HCT116 (cell line): ENCODE results near the gene COL26A1. TPM values are rescaled to one million over a fixed set of nuclear protein-coding genes. Genes with fewer than 3 reads are reported as not detected.

Experiments
- ATAC-seq: fragments of 200-7000 bp; cut with Tn5 transposase; 2 replicates; pipeline ENCODE4 v1.9.1; 2020; ENCODE audit warnings: mild to moderate bottlenecking, moderate library complexity
- BruUV-seq: library from RNA; stranded (reverse); fragments of 400-500 nt; replicated peaks from 2 replicates; lab custom pipeline; 2021; lab: Mats Ljungman, UMichigan
- CTCF ChIA-PET: fragments of 300-600 bp; sonication (Branson Sonifier 250); formaldehyde crosslinking; loops from one replicate; lab custom pipeline; 2021; ENCODE audit warnings: antibody characterized with exemption; lab: Charles Lee
- POLR2A ChIA-PET: fragments of 300-600, 350-600 bp; sonication (Branson Sonifier 250); formaldehyde crosslinking; loops from one replicate; lab custom pipeline; 2021; ENCODE audit warnings: antibody characterized with exemption; lab: Charles Lee
- RAD21 ChIA-PET, 2 experiments: fragments of 300-600 bp; sonication (Branson Sonifier 250); formaldehyde crosslinking; loops; one replicate each; lab custom pipeline; 2023; ENCODE audit warnings: low total read pairs in 2 of 2; ENCODE audit not compliant: uncharacterized antibody in 2 of 2, unreplicated experiment in 2 of 2, low non-redundant PET in 1 of 2; lab: Charles Lee
- DNase-seq: peaks from one replicate; pipeline ENCODE4 v3.0.0-alpha.2; 2010; ENCODE audit warnings: low read depth, low spot score
- H2AFZ ChIP-seq: fragments of 200-600 bp; shearing (Covaris generic), sonication (generic); 2 replicates; pipeline ENCODE4 v1.6.1; 2017; ENCODE audit warnings: low read depth, mixed run types, mixed read lengths, antibody characterized with exemption, low read length; ENCODE audit not compliant: poor library complexity, severe bottlenecking
- H3K27ac ChIP-seq: 2 replicates; pipeline ENCODE4 v1.5.1; 2012; ENCODE audit warnings: low read depth, low read length
- H3K27me3 ChIP-seq: fragments of 200-600 bp; sonication (generic); 2 replicates; pipeline ENCODE4 v1.6.1; 2016; ENCODE audit warnings: mixed run types, low read length, mixed read lengths; ENCODE audit not compliant: insufficient read depth
- H3K36me3 ChIP-seq, 2 experiments: fragments of 200-500 bp in 1 of 2; fragments of 200-600 bp in 1 of 2; sonication (Bioruptor generic) in 1 of 2; sonication (generic) in 1 of 2; 2 replicates each; pipeline versions ENCODE4 v1.5.1 to v1.6.1; 2014 to 2016; ENCODE audit warnings: low read length in 2 of 2, inconsistent platforms in 1 of 2, mixed read lengths in 1 of 2, mixed run types in 1 of 2; ENCODE audit not compliant: insufficient read depth in 2 of 2, control insufficient read depth in 1 of 2
- H3K4me1 ChIP-seq, 2 experiments: fragments of 200-600 bp in 1 of 2; sonication (generic) in 1 of 2; 2 replicates each; pipeline versions ENCODE4 v1.5.1 to v1.6.1; 2012 to 2017; ENCODE audit warnings: low read length in 2 of 2, inconsistent platforms in 1 of 2, mild to moderate bottlenecking in 1 of 2, mixed read lengths in 1 of 2, mixed run types in 1 of 2, moderate library complexity in 1 of 2; ENCODE audit not compliant: insufficient read depth in 2 of 2, control insufficient read depth in 1 of 2
- H3K4me2 ChIP-seq: fragments of 200-600 bp; sonication (generic); 2 replicates; pipeline ENCODE4 v1.6.1; 2017; ENCODE audit warnings: mixed run types, low read length, mixed read lengths
- H3K4me3 ChIP-seq, 2 experiments: fragments of 200-600 bp in 1 of 2; sonication (generic) in 1 of 2; replicated peaks in 1 of 2; 2 replicates each; pipeline ENCODE4 v1.5.1; 2011 to 2016; ENCODE audit warnings: low read length in 2 of 2, control low read depth in 1 of 2, low read depth in 1 of 2, mild to moderate bottlenecking in 1 of 2, mixed read lengths in 1 of 2, mixed run types in 1 of 2
- H3K79me2 ChIP-seq: fragments of 200-600 bp; sonication (generic); 2 replicates; pipeline ENCODE4 v1.6.1; 2017; ENCODE audit warnings: mild to moderate bottlenecking, mixed run types, low read length, moderate library complexity, mixed read lengths; ENCODE audit not compliant: insufficient read depth
- H3K9ac ChIP-seq: fragments of 200-600 bp; sonication (generic); 2 replicates; pipeline ENCODE4 v1.6.1; 2016; ENCODE audit warnings: low read length, mixed read lengths
- H3K9me2 ChIP-seq: fragments of 200-600 bp; sonication (generic), shearing (Covaris generic); 2 replicates; pipeline ENCODE4 v1.6.1; 2017; ENCODE audit warnings: mixed run types, mild to moderate bottlenecking, moderate library complexity; ENCODE audit not compliant: insufficient read depth
- H3K9me3 ChIP-seq, 2 experiments: fragments of 200-500 bp in 1 of 2; fragments of 200-600 bp in 1 of 2; sonication (Bioruptor generic) in 1 of 2; sonication (generic) in 1 of 2; 2 replicates each; pipeline ENCODE4 v1.6.1; 2014 to 2017; ENCODE audit warnings: low read length in 2 of 2, mixed read lengths in 2 of 2, inconsistent platforms in 1 of 2, low read depth in 1 of 2, mild to moderate bottlenecking in 1 of 2, mixed run types in 1 of 2, moderate library complexity in 1 of 2; ENCODE audit not compliant: control insufficient read depth in 1 of 2, insufficient read depth in 1 of 2
- H4K20me1 ChIP-seq: fragments of 200-600 bp; sonication (generic), shearing (Covaris generic); 2 replicates; pipeline ENCODE4 v1.6.1; 2017; ENCODE audit warnings: mixed run types, mild to moderate bottlenecking, moderate library complexity; ENCODE audit not compliant: insufficient read depth
- CBX3 ChIP-seq: IDR thresholded peaks from 2 replicates; pipeline ENCODE4 v1.6.1; 2012; ENCODE audit warnings: low read depth
- EZH2 ChIP-seq: fragments of 200-600 bp; sonication (generic); IDR thresholded peaks from 2 replicates; pipeline ENCODE4 v1.6.1; 2017; ENCODE audit warnings: antibody characterized with exemption, mixed run types
- EZH2phosphoT487 ChIP-seq: fragments of 200-600 bp; IDR thresholded peaks from 2 replicates; pipeline ENCODE4 v1.6.1; 2018; ENCODE audit warnings: antibody characterized with exemption, borderline replicate concordance
- POLR2A ChIP-seq: IDR thresholded peaks from 2 replicates; pipeline ENCODE4 v1.7.0; 2011; ENCODE audit warnings: borderline replicate concordance; ENCODE audit not compliant: insufficient read depth, insufficient read length; ENCODE audit errors: extremely low read depth
- SIN3A ChIP-seq: IDR thresholded peaks from 2 replicates; pipeline ENCODE4 v1.6.1; 2012; ENCODE audit warnings: low read depth
- ZNF274 ChIP-seq: fragments of 200-500 bp; sonication (Bioruptor generic); IDR thresholded peaks from 2 replicates; pipeline ENCODE4 v1.6.1; 2014; ENCODE audit warnings: mild to moderate bottlenecking, low read depth, low read length, inconsistent platforms
- intact Hi-C: fragments of 100-400 bp; cut with micrococcal nuclease; formaldehyde crosslinking; loops from 2 replicates; pipeline ENCODE4 v1.10.0; 2022
- total RNA-seq: library from RNA; stranded (reverse); gene quantifications from one replicate; pipeline ENCODE4 v1.2.1, GENCODE V29; 2021; ENCODE audit not compliant: unreplicated experiment
- TF ChIP-seq, protein P1 (sequence below): IDR thresholded peaks from 2 replicates; pipeline ENCODE4 v1.6.1; 2012; ENCODE audit warnings: low read depth
- TF ChIP-seq, protein P2 (sequence below): IDR thresholded peaks from 2 replicates; pipeline ENCODE4 v1.6.1; 2012
- TF ChIP-seq, protein P3 (sequence below): IDR thresholded peaks from 2 replicates; pipeline ENCODE4 v1.6.1; 2012

COL26A1 gene
- total RNA-seq, 1 experiment from 2014 or later = 0.27 TPM

DNA sequence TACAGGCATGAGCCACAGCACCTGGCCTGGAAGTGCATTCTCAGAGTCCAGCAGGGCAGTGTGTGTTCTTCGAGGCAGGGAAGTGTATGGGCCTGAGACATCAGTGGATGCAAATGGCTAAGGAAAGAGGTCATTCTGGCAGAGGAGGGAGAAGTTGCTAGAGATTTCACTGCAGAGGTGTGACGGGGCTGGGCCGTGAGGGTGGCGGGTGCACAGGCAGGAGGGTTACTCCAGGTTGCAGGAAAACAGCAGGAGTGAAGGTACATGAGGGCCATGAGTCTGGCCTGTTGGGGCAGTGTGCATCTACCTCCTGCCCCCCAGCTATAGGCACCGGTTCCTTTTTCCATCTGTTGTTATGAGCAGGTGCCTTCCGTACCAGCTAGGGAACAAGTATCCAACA is 29.3 kb downstream of the COL26A1 start (continued):
- no peak for TF ChIP-seq SIN3A
- no peak for TF ChIP-seq ZNF274
- TF ChIP-seq, all 23 proteins: peak for 0

DNA sequence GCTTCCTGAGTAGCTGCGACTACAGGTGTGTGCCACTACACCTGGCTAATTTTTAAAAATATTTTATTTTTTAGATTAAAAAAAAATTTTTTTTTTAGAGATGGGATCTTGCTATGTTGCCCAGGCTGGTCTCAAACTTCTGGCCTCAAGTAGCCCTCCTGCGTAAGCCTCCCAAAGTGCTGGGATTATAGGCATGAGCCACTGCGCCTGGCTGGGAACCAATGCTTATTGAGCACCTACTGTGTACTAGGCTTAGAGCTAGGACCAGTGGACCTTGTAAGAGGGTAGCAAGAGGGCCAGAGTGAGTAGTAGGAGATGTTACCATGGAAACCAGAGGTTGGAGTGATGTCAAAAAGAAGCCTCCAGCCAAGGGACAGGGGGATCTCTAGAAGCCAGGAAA is 31.2 kb downstream of the COL26A1 start:
- H3K4me3 ChIP-seq = no peak overlapping the region
- no peak for TF ChIP-seq CBX3
- no peaks in the 10 kb centered on the region; a peak in 1 of 4 replicates for H3K4me1 ChIP-seq
- no peak overlapping the region for H3K4me2 ChIP-seq
- no peaks in the 10 kb centered on the region for H3K36me3 ChIP-seq
- H3K27ac ChIP-seq = no peak overlapping the region
- H3K79me2 ChIP-seq = no peaks in the 10 kb centered on the region
- no peaks in the 10 kb centered on the region for H3K9me2 ChIP-seq
- intact Hi-C loops = no loop called here
- ATAC-seq (no peak), DNase-seq (no peak)
- BruUV-seq = no TSS peak
- ChIA-PET CTCF (no interaction called here), POLR2A (no interaction called here), RAD21 (no interaction called here)
- H3K27me3 ChIP-seq = no peaks in the 10 kb centered on the region
- H2AFZ ChIP-seq = no peak overlapping the region
- H4K20me1 ChIP-seq = no peaks in the 10 kb centered on the region
- no peaks in the 10 kb centered on the region for H3K9me3 ChIP-seq
- no peak overlapping the region for H3K9ac ChIP-seq

DNA sequence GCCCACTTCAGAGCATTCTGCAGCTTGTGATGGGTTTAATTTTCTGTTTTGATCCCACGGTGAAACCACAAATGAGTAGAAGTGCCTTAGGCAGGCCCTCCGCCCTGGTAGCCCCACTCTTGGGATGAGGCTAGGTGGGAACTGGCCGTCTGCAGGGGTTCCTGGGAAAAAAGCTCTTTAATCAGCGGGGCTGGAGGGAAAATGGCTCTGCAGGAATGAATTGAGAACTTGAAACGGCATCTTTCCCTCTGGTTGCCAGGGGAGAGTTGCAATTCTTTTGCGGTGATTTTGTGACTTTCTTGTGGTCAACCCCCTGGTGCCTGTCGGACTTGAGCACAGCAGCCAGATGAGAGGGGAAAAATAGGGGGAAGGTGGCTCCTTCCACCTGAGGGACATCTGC is 32.7 kb downstream of the COL26A1 start:
- intact Hi-C loops = no loop called here
- Histone ChIP-seq H3K9me2 (no peaks in the 10 kb centered on the region), H2AFZ (no peak overlapping the region), H3K36me3 (no peaks in the 10 kb centered on the region), H3K4me2 (no peak overlapping the region), H3K27ac (no peak overlapping the region), H3K9me3 (no peaks in the 10 kb centered on the region), H3K4me1 (peaks cover 0 to 5% of the 10 kb centered on the region in 2 experiments; a peak in 2 of 4 replicates), H3K27me3 (no peaks in the 10 kb centered on the region), H3K9ac (no peak overlapping the region), H4K20me1 (no peaks in the 10 kb centered on the region), H3K79me2 (no peaks in the 10 kb centered on the region), H3K4me3 (no peak overlapping the region)
- no TSS peak for BruUV-seq
- RAD21 ChIA-PET = no interaction called here
- TF ChIP-seq, protein P1, sequence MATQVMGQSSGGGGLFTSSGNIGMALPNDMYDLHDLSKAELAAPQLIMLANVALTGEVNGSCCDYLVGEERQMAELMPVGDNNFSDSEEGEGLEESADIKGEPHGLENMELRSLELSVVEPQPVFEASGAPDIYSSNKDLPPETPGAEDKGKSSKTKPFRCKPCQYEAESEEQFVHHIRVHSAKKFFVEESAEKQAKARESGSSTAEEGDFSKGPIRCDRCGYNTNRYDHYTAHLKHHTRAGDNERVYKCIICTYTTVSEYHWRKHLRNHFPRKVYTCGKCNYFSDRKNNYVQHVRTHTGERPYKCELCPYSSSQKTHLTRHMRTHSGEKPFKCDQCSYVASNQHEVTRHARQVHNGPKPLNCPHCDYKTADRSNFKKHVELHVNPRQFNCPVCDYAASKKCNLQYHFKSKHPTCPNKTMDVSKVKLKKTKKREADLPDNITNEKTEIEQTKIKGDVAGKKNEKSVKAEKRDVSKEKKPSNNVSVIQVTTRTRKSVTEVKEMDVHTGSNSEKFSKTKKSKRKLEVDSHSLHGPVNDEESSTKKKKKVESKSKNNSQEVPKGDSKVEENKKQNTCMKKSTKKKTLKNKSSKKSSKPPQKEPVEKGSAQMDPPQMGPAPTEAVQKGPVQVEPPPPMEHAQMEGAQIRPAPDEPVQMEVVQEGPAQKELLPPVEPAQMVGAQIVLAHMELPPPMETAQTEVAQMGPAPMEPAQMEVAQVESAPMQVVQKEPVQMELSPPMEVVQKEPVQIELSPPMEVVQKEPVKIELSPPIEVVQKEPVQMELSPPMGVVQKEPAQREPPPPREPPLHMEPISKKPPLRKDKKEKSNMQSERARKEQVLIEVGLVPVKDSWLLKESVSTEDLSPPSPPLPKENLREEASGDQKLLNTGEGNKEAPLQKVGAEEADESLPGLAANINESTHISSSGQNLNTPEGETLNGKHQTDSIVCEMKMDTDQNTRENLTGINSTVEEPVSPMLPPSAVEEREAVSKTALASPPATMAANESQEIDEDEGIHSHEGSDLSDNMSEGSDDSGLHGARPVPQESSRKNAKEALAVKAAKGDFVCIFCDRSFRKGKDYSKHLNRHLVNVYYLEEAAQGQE = no peak
- no peak for TF ChIP-seq CBX3
- TF ChIP-seq POLR2A = no peak
- TF ChIP-seq, protein P2, sequence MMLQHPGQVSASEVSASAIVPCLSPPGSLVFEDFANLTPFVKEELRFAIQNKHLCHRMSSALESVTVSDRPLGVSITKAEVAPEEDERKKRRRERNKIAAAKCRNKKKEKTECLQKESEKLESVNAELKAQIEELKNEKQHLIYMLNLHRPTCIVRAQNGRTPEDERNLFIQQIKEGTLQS = no peak
- no peak for TF ChIP-seq ZNF274
- TF ChIP-seq EZH2phosphoT487 = no peak
- TF ChIP-seq, protein P3, sequence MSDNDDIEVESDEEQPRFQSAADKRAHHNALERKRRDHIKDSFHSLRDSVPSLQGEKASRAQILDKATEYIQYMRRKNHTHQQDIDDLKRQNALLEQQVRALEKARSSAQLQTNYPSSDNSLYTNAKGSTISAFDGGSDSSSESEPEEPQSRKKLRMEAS = no peak
- no peak for TF ChIP-seq EZH2
- POLR2A ChIA-PET = no interaction called here
- ATAC-seq (no peak), DNase-seq (no peak)
- CTCF ChIA-PET = interaction anchor here (0.7 kb wide), 1 partner anchor 888 kb away, joined by 5 read pairs; no protein-coding TSS in a partner anchor
